Natural killer cell (primary cell): Measurements from ENCODE around the gene CYP2E1. TPM values are rescaled to one million over a fixed set of nuclear protein-coding genes. Genes with fewer than 3 reads are reported as not detected.

Experiments used
- ATAC-seq, 3 donors: fragments of 150-1000 bp in 2 of 3; fragments of 200-7000 bp in 1 of 3; cut with Tn5 transposase; 1 replicate in 1 of 3; 2 replicates in 2 of 3; pipeline ENCODE4 v1.10.0; 2021; ENCODE audit warnings: mild to moderate bottlenecking in 2 of 3, moderate library complexity in 2 of 3
- DNase-seq, 2 donors: peaks; one replicate each; pipeline versions ENCODE4 v3.0.0 to v3.0.0-alpha.2; 2013 to 2021; ENCODE audit warnings: mixed read lengths in 1 of 2
- H3K27ac ChIP-seq: one replicate; pipeline ENCODE4 v1.5.1; 2013; ENCODE audit warnings: mild to moderate bottlenecking, low read length
- H3K27me3 ChIP-seq: one replicate; pipeline ENCODE4 v1.6.1; 2013; ENCODE audit warnings: low read length; ENCODE audit not compliant: control insufficient read depth, insufficient read depth
- H3K36me3 ChIP-seq: one replicate; pipeline ENCODE4 v1.6.1; 2013; ENCODE audit warnings: low read length; ENCODE audit not compliant: control insufficient read depth, insufficient read depth
- H3K4me1 ChIP-seq: one replicate; pipeline ENCODE4 v1.6.1; 2013; ENCODE audit warnings: low read length; ENCODE audit not compliant: control insufficient read depth, insufficient read depth
- H3K4me3 ChIP-seq: one replicate; pipeline ENCODE4 v1.5.1; 2013; ENCODE audit warnings: low read length
- H3K9me3 ChIP-seq: one replicate; pipeline ENCODE4 v1.6.1; 2013; ENCODE audit warnings: low read length; ENCODE audit not compliant: control insufficient read depth, insufficient read depth
- H3K27ac Mint-ChIP-seq, 2 donors: one replicate each; pipeline ENCODE4 v1.8.0; 2022; ENCODE audit warnings: mild to moderate bottlenecking in 2 of 2, mixed read lengths in 2 of 2, moderate library complexity in 1 of 2
- H3K27me3 Mint-ChIP-seq, 2 donors: one replicate each; pipeline ENCODE4 v1.8.0; 2022; ENCODE audit warnings: low read depth in 2 of 2, mixed read lengths in 2 of 2
- H3K36me3 Mint-ChIP-seq: one replicate; pipeline ENCODE4 v1.8.0; 2022; ENCODE audit warnings: mixed read lengths
- H3K4me1 Mint-ChIP-seq, 2 donors: one replicate each; pipeline ENCODE4 v1.8.0; 2022; ENCODE audit warnings: mixed read lengths in 2 of 2
- H3K4me3 Mint-ChIP-seq: one replicate; pipeline ENCODE4 v1.8.0; 2022; ENCODE audit warnings: mild to moderate bottlenecking, moderate library complexity, mixed read lengths
- H3K9me3 Mint-ChIP-seq, 2 donors: one replicate each; pipeline ENCODE4 v1.8.0; 2022; ENCODE audit warnings: mixed read lengths in 2 of 2
- CTCF ChIP-seq: fragments of 200-600 bp; IDR thresholded peaks from one replicate; pipeline ENCODE4 v1.8.0; 2022; ENCODE audit warnings: antibody characterized with exemption
- WGBS: methylation state at CpG from one replicate; pipeline ENCODE4 v1.1.7; 2013; ENCODE audit warnings: missing lambda C conversion rate; ENCODE audit not compliant: insufficient coverage; 5-methylcytosine and 5-hydroxymethylcytosine counted together
- intact Hi-C: fragments of 100-400 bp; cut with micrococcal nuclease; formaldehyde crosslinking; loops from one replicate; pipeline ENCODE4 v1.14.2; 2022
- total RNA-seq, 4 donors: library from RNA; stranded (reverse); fragments of 120-200 nt in 1 of 4; gene quantifications; one replicate each; pipeline versions ENCODE4 v1.2.3 to v1.2.4, GENCODE V29; 2013 to 2022

CYP2E1 gene
- total RNA-seq, 3 donors from 2014 or later (not counting 1 experiment from before 2014, with no cell fraction given): 2.8 to 3.8 (median 2.9) TPM

DNA sequence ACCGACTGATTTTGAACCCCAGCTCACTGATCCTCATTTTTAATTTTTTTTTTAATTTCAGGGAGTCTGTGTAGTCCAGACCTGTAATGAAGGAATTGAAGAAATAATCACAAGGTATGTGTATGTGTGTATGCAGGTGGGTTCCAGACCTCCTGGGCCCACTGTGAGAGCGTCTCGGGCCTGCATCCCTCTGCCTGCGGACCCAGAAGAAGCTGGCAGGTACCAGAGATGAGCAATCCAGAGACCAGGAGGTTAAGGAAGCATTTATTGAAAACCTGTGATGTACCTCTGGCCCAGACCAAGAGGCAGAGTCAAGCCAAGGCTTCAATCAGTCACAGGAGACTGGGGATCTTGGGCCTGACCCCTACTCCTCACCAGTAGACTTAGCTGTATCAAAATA is 27.4 kb downstream of the CYP2E1 start:
- H3K4me3 ChIP-seq: no peak overlapping the region
- H3K27ac ChIP-seq: no peak overlapping the region
- no peak for ATAC-seq
- Mint-ChIP-seq H3K27me3 (peaks cover 14 to 62% of the 10 kb centered on the region in 2 donors), H3K4me1 (no peaks in the 10 kb centered on the region), H3K27ac (no peak overlapping the region), H3K36me3 (no peaks in the 10 kb centered on the region), H3K4me3 (no peak overlapping the region), H3K9me3 (no peaks in the 10 kb centered on the region)
- 87% methylated on average over 4 of the region's 4 CpGs for WGBS
- H3K27me3 ChIP-seq: no peaks in the 10 kb centered on the region
- H3K36me3 ChIP-seq: no peaks in the 10 kb centered on the region
- TF ChIP-seq CTCF: no peak
- intact Hi-C loops: no loop called here
- H3K4me1 ChIP-seq: no peaks in the 10 kb centered on the region
- DNase-seq: no peak
- no peaks in the 10 kb centered on the region for H3K9me3 ChIP-seq

DNA sequence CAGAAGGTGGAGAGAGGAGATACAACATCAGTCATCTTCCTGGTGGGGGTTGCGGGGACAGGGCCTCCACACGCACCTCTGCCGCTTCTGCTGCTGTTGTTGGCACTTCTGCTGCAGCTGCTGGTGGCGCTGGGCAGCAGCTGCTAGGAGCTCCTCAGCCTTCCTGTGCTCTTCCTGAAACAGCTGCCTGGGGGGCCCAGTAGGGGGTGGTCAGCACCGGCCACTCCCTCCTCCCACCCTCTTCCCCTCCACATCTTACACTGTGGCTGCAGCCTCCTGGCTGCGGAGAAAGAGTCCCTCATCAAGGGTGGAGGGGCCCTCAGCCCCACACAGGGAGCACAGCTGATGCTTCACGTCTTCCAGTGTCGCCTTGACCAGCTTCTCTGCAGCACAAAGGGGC is 28.4 kb downstream of the CYP2E1 start:
- no peaks in the 10 kb centered on the region for H3K4me1 ChIP-seq
- WGBS: 55% methylated on average over 8 of the region's 8 CpGs
- no peaks in the 10 kb centered on the region for H3K27me3 ChIP-seq
- Mint-ChIP-seq H3K27me3 (peaks cover 14 to 53% of the 10 kb centered on the region in 2 donors), H3K4me3 (no peak overlapping the region), H3K9me3 (no peaks in the 10 kb centered on the region), H3K27ac (no peak overlapping the region), H3K4me1 (no peaks in the 10 kb centered on the region), H3K36me3 (no peaks in the 10 kb centered on the region)
- ATAC-seq (no peak), DNase-seq (no peak)
- H3K36me3 ChIP-seq: no peaks in the 10 kb centered on the region
- no peak for TF ChIP-seq CTCF
- intact Hi-C loops: no loop called here
- H3K27ac ChIP-seq: no peak overlapping the region
- H3K9me3 ChIP-seq: no peaks in the 10 kb centered on the region
- H3K4me3 ChIP-seq: no peak overlapping the region

GRCh38 chr10:133557381-133557780 is 30.2 kb downstream of the CYP2E1 start:
- peaks cover 14 to 36% of the 10 kb centered on the region in 2 donors for H3K27me3 Mint-ChIP-seq
- no peak for DNase-seq
- no peaks in the 10 kb centered on the region for H3K9me3 Mint-ChIP-seq
- TF ChIP-seq CTCF: no peak
- H3K4me1 ChIP-seq: no peaks in the 10 kb centered on the region
- no peaks in the 10 kb centered on the region for H3K36me3 Mint-ChIP-seq
- H3K4me1 Mint-ChIP-seq: no peaks in the 10 kb centered on the region
- no peaks in the 10 kb centered on the region for H3K36me3 ChIP-seq
- H3K27ac Mint-ChIP-seq: no peak overlapping the region
- H3K9me3 ChIP-seq: no peaks in the 10 kb centered on the region
- intact Hi-C loops: no loop called here
- 71% methylated on average over 3 of the region's 3 CpGs for WGBS
- H3K27me3 ChIP-seq: no peaks in the 10 kb centered on the region
- no peak for ATAC-seq
- no peak overlapping the region for H3K27ac ChIP-seq
- no peak overlapping the region for H3K4me3 Mint-ChIP-seq
- no peak overlapping the region for H3K4me3 ChIP-seq

- Histone ChIP-seq H3K9me3 (no peaks in the 10 kb centered on the region), H3K4me1 (no peaks in the 10 kb centered on the region), H3K27ac (no peak overlapping the region), H3K36me3 (no peaks in the 10 kb centered on the region), H3K27me3 (no peaks in the 10 kb centered on the region), H3K4me3 (no peak overlapping the region)
- no peak for DNase-seq
- no peak for ATAC-seq
- no peak overlapping the region for H3K27ac Mint-ChIP-seq
- H3K27me3 Mint-ChIP-seq: peaks cover 14 to 25% of the 10 kb centered on the region in 2 donors
- no peaks in the 10 kb centered on the region for H3K9me3 Mint-ChIP-seq
- intact Hi-C loops: no loop called here
- no peak for TF ChIP-seq CTCF
- no peaks in the 10 kb centered on the region for H3K4me1 Mint-ChIP-seq
- no peak overlapping the region for H3K4me3 Mint-ChIP-seq
- no peaks in the 10 kb centered on the region for H3K36me3 Mint-ChIP-seq
- WGBS: 91% methylated on average over 11 of the region's 11 CpGs
Measured at GRCh38 chr10:133559216-133559615, 32.1 kb downstream of the CYP2E1 start.
